ENCODE measurements around the gene HACD2.

GRCh38 chr3:123448536-123449101 is 136.2 kb downstream of the HACD2 start, which contains the start of gene ADCY5:
- no peak for TF ChIP-seq CTCF (conservative IDR thresholded peaks at IDR 0.05; ENCODE audit: low read length)
- TF ChIP-seq EZH2phosphoT487 (IDR thresholded peaks at IDR 0.05; ENCODE audit: borderline replicate concordance) = no peak
